GM18867 (cell line): ENCODE results near the gene SGCD.

Experiments
- ATAC-seq: cut with Tn5 transposase; IDR thresholded peaks from one replicate; pipeline ENCODE4 v1.9.1; 2021; ENCODE audit warnings: mild to moderate bottlenecking, moderate library complexity; ENCODE audit not compliant: unreplicated experiment

Gene SGCD

GRCh38 chr5:156755421-156756087 lies 428.6 kb downstream of the SGCD start:
- ATAC-seq = peak; percentile 79

DNA sequence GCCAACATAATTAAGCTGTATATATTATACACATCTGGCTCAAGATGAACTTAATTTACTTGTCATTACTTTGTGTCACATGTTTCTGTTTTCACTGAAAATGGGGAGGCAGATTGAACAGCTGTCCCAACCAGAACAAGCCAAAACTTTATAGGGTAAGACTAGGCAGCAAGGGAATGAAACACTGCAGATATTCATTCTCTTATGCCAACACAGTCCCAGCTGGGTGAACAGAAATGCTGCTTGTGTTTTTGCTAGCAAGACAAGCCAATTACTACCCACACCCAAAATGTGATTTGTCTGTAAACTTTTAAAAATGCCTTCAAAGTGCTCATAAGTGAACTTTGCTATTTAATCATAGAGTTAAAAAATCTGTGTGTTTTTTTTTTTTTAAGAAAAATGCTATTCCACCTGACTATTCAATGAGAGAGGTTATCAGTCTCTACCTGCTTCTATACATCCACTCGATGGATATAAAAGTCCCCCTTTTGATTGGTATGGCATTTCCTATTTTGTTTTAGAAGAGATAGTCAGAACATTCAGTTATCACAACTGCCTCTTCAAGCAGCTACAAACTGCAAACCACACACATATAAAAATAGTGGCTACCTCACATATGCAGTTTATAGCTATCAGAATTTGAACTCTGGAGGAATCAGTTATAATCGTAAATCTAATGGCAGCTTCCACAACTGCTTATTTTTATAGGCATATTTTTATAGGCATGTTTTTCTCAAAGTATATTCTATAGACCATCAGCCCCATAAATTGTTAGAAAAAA lies 431.2 kb downstream of the SGCD start:
- ATAC-seq = no peak

GRCh38 chr5:156759156-156759555 lies 432.2 kb downstream of the SGCD start:
- no peak for ATAC-seq

GRCh38 chr5:156762771-156763170 lies 435.8 kb downstream of the SGCD start:
- ATAC-seq = no peak

DNA sequence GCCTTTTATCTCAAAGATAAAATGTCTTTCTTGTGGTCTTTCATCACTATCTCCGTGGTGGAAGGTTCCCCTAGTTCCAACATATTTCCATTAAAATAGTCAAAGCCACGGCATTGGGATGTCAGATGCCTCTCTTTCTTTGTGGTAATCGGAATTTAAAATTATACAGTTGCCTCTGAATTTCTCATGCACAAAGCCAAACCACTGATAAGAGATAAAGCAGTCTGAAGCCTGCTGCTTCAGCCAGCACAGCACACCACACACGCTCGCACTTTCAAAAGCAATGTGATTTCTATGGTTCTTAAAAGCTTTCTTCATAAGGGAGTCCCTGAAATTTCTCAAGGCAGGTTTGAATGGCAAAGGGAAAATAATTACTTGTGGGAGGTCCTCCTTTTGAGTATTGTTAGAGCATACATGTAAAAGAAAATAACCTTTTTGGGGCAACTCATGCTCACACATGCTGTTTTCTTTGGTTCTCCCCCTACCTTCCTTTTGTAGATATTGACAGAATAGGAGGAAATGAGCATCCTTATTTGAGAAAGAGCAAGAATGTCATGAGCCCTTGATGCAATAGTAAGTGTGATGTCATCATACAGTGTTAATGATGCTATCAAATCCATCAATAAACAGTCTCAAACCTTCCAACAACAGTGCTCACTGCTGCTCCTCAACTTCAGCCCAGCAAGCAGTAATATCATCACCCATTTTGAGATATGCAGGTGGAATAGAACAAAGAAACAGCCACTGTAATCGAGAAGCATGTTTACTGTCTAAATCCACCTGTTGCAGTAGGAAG lies 437.4 kb downstream of the SGCD start:
- ATAC-seq = no peak

DNA sequence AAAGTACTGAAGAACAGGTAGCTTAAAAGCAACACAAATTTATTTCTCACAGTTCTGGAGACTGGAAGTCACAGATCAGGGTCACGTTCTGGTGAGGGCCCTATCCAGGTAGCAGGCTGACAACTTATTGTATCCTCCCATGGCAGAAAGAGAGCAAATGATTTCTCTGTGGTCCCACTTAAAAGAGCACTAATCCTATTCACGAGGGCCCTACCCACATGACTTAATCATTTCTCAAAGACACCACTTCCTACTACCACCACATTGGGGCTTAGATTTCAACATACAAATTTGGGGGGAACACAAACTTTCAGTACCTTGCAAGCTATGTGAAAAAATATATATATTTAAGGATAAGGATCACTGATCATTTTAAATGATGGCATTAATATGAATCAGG lies 447.3 kb downstream of the SGCD start:
- ATAC-seq = no peak

DNA sequence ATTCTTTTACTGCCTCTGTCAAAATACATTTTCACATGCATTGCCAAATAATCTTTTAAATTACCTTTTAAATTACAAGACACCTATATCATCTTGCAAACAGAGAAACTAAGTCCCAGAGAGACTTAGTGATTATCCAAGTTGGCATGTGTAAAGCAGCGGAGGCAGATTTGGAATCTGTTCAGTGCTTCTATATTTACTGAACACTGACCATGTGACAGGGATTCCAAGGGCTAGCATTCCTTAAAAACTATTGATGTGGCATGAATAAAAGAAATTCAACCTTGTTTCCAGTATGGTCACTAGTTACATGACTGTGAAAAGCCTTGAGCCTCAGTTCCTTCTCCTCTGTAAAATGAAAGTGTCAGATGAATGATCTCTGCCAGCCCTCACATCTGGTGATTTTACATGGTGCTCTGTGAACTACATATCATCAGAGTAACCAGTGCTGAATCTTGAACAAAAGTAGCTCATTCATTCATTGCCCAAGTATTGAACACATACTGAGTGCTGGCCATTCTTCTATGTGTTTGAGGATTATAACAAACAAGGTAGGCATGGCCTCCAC lies 451.3 kb downstream of the SGCD start:
- peak; percentile 44 for ATAC-seq

- peak; percentile 41 for ATAC-seq
Observed at GRCh38 chr5:156778752-156779151, 451.8 kb downstream of the SGCD start.

- no peak for ATAC-seq
Observed at GRCh38 chr5:156779436-156779835, 452.5 kb downstream of the SGCD start.

DNA sequence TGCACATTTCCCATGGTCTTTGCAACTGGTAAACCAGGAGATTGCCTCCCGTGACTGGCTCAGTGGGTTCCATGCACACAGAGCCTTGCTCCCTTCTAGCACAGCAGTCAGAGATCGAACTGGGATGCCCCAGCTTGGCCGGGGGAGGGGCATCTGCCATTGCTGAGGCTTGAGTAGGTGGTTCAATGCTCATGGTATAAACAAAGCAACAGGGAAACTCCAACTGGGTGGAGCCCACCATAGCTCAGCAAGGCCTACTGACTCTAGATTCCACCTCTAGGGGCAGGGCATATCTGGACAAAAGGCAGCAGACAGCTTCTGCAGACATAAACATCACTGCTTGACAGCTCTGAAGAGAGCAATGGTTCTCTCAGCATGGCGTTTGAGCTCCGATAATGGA lies 456.1 kb downstream of the SGCD start:
- ATAC-seq = no peak

GRCh38 chr5:156794687-156795086 lies 467.7 kb downstream of the SGCD start:
- no peak for ATAC-seq

DNA sequence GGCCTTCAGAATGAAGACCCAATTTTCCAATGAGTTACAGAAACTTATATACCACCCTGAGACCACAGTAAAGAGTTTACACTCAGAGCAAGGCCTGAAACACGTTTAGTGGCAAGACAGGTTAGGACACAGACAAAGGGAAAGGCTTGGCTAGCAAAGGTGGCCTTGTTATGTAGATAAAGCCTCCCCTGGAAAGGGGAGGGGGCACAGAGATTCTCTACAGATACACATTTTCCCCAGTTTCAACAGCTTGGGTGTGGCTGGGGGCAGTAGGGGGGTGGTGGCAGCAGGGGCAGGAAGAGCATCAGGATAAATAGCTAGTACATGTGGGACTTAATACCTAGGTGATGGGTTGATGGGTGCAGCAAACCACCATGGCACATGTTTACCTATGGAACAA lies 471.2 kb downstream of the SGCD start:
- ATAC-seq = no peak

DNA sequence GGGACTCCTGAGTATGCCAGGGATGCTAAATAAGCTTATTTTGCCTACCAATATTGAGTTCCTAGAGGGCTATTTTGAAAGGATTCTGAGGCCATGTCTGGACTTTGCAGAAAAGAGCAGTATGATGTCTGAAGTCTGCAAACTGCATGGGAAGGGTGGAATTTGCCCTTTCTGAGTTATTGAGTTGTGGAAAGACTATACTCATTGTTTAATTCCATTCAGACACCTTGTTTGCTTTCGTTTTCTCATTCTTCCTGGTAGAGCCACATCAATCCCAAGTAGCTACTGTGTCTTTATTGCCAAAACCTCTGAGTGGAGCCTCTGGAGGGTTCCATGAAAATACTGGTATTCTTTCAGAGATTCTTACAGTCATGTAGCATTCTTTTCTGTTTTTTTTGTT lies 472.2 kb downstream of the SGCD start:
- ATAC-seq = no peak

- no peak for ATAC-seq
Observed at GRCh38 chr5:156800929-156801328, 474.0 kb downstream of the SGCD start.

- ATAC-seq = no peak
Observed at GRCh38 chr5:156802501-156802900, 475.5 kb downstream of the SGCD start.

DNA sequence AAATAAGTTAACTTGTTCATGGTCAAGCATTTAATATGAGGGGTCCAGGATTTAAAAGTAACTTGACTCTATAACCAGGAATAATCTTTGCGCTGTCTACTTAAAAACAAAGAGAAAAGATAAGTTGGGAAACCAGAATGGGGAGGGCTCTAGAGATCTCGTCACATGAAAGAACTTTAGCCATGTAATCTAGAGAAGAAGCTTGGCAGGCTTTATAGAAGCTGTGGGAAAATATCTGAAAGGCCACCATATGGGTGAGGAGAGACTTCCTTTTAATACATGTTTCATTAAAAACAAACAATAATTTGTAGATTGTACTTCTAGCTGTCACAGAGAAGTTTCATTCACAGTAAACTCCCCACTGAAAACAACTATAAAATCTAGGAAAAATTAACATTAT lies 476.4 kb downstream of the SGCD start:
- no peak for ATAC-seq

- ATAC-seq = no peak
Observed at GRCh38 chr5:156812959-156813358, 486.0 kb downstream of the SGCD start.

GRCh38 chr5:156815988-156816599 lies 489.1 kb downstream of the SGCD start:
- no peak for ATAC-seq
